ENCODE data around the gene MTMR12.

DNA sequence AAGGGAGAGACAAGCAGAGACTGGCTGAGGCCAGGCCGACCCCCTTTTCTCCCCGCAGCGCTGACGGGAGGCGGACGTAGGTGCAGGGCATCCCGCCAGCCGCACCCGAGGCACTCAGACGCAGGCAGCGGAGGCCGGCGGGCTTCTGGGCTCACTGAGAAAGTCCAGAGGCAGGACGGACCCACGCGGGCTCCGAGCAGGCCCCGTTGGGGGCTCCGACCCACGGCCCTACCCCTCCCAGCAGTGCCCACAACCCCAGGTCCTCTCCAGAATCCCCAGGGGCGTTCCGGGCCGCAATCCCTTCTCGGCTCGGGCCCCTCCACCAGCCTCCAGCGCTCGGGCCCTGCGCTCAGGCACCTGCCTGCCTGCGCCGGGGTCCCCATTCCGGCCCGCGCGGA is 543 bp downstream of the MTMR12 start:
- TF ChIP-seq POLR2AphosphoS5 (IDR thresholded peaks at IDR 0.05; ENCODE audit: borderline replicate concordance, low read depth, low read length): no peak
- TF ChIP-seq EZH2 (IDR thresholded peaks at IDR 0.05): no peak
- TF ChIP-seq FOXP2 (optimal IDR thresholded peaks at IDR 0.05; ENCODE audit: control extremely low read depth, extremely low read length, insufficient read depth): no peak

Measured in SK-N-MC (cell line).